Panc1 (cell line): Measurements from ENCODE around the gene TMED7.

Experiments used
- CTCF ChIP-seq: fragments of 450-650 bp; IDR thresholded peaks from 2 replicates; pipeline ENCODE4 v1.5.1; 2017; ENCODE audit warnings: mild to moderate bottlenecking
- REST ChIP-seq, 2 experiments: IDR thresholded peaks; 2 replicates each; pipeline ENCODE4 v1.6.1; 2011 to 2012; ENCODE audit warnings: low read depth in 2 of 2, control low read depth in 1 of 2, low read length in 1 of 2, mild to moderate bottlenecking in 1 of 2, moderate library complexity in 1 of 2; ENCODE audit not compliant: insufficient read depth in 1 of 2

GRCh38 chr5:115657881-115658233 is 32.0 kb upstream of the TMED7 start:
- TF ChIP-seq CTCF (no peak), REST (IDR thresholded peaks at IDR 0.05; ENCODE audit: insufficient read depth in 1 of 2, low read depth in 2 of 2, low read length in 1 of 2) (no peak)
